ENCODE data around the gene TOMM20.
"Not testable (repeated sequence)": the region's sequence is repeated elsewhere in the genome, so short reads cannot be mapped to it uniquely, and the experiment has no call there.

Gene TOMM20

GRCh38 chr1:235079443-235080296 lies 49.0 kb downstream of the TOMM20 start:
- DNase-seq (ENCODE audit: low read depth in 2 of 2), result no peak

GRCh38 chr1:235078480-235079381 lies 49.9 kb downstream of the TOMM20 start:
- no peak for DNase-seq (ENCODE audit: low read depth in 2 of 2)

- peak in 1 of 2 donors; percentile 16 for DNase-seq (ENCODE audit: low read depth in 2 of 2)
These were observed 50.8 kb downstream of the TOMM20 start for GRCh38 chr1:235077571-235078479.

GRCh38 chr1:235077163-235077540 lies 51.5 kb downstream of the TOMM20 start:
- DNase-seq (ENCODE audit: low read depth in 2 of 2), result no peak

- DNase-seq (ENCODE audit: low read depth in 2 of 2), result no peak
These were observed 52.0 kb downstream of the TOMM20 start for GRCh38 chr1:235076504-235077162.

- DNase-seq (ENCODE audit: low read depth in 2 of 2), result no peak
These were observed 52.8 kb downstream of the TOMM20 start for GRCh38 chr1:235075777-235076308.

GRCh38 chr1:235075048-235075776 lies 53.4 kb downstream of the TOMM20 start:
- DNase-seq (ENCODE audit: low read depth in 2 of 2), result peak; percentile 71 to 72

- DNase-seq (ENCODE audit: low read depth in 2 of 2), result peak; percentile 21 to 51
These were observed 54.1 kb downstream of the TOMM20 start for GRCh38 chr1:235074523-235075047.

GRCh38 chr1:235073968-235074522 lies 54.6 kb downstream of the TOMM20 start:
- no peak for DNase-seq (ENCODE audit: low read depth in 2 of 2)

- no peak for DNase-seq (ENCODE audit: low read depth in 2 of 2)
These were observed 55.2 kb downstream of the TOMM20 start for GRCh38 chr1:235073331-235073967.

- not testable (repeated sequence) for DNase-seq (ENCODE audit: low read depth in 2 of 2)
These were observed 56.1 kb downstream of the TOMM20 start for GRCh38 chr1:235072577-235072976.

- no peak for DNase-seq (ENCODE audit: low read depth in 2 of 2)
These were observed 56.5 kb downstream of the TOMM20 start for GRCh38 chr1:235072096-235072495.

GRCh38 chr1:235070819-235071218 lies 57.8 kb downstream of the TOMM20 start:
- DNase-seq (ENCODE audit: low read depth in 2 of 2), result no peak

GRCh38 chr1:235069577-235070563 lies 58.8 kb downstream of the TOMM20 start:
- DNase-seq (ENCODE audit: low read depth in 2 of 2), result no peak

GRCh38 chr1:235069176-235069575 lies 59.5 kb downstream of the TOMM20 start:
- DNase-seq (ENCODE audit: low read depth in 2 of 2), result no peak

- no peak for DNase-seq (ENCODE audit: low read depth in 2 of 2)
These were observed 60.2 kb downstream of the TOMM20 start for GRCh38 chr1:235068158-235069121.

All from stimulated activated CD8-positive, alpha-beta memory T cell treated with anti-CD3 and anti-CD28 coated beads, Interleukin-7, amount 100 ng/mL, for 4 hours (primary cell).